GM12875 (cell line): ENCODE data around the gene SDC3.
A peak's percentile ranks its signal among the peaks of the same experiment; 100 is the strongest.

Source experiments
- H3K4me3 ChIP-seq: one replicate; pipeline ENCODE4 v1.5.1; 2011; ENCODE audit warnings: low read depth, low read length, control low read depth
- CTCF ChIP-seq: IDR thresholded peaks from 2 replicates; pipeline ENCODE4 v1.5.1; 2011; ENCODE audit warnings: low read depth, mild to moderate bottlenecking, control low read depth, inconsistent platforms, low read length, moderate library complexity, borderline replicate concordance; ENCODE audit not compliant: insufficient read depth

SDC3 gene

GRCh38 chr1:30838996-30839395 is 69.6 kb downstream of the SDC3 start:
- no peak for TF ChIP-seq CTCF
- H3K4me3 ChIP-seq = no peak overlapping the region

- TF ChIP-seq CTCF = no peak
- H3K4me3 ChIP-seq = no peak overlapping the region
Measured at GRCh38 chr1:30837653-30838052, 70.9 kb downstream of the SDC3 start.

GRCh38 chr1:30834253-30834652 is 74.3 kb downstream of the SDC3 start:
- H3K4me3 ChIP-seq = no peak overlapping the region
- TF ChIP-seq CTCF = no peak

GRCh38 chr1:30830537-30830936 is 78.0 kb downstream of the SDC3 start:
- no peak for TF ChIP-seq CTCF
- no peak overlapping the region for H3K4me3 ChIP-seq

- no peak overlapping the region for H3K4me3 ChIP-seq
- no peak for TF ChIP-seq CTCF
Measured at GRCh38 chr1:30829889-30830288, 78.7 kb downstream of the SDC3 start.

- TF ChIP-seq CTCF = no peak
Measured at GRCh38 chr1:30824736-30825429, 83.7 kb downstream of the SDC3 start.

GRCh38 chr1:30823969-30824735 is 84.4 kb downstream of the SDC3 start:
- TF ChIP-seq CTCF = no peak
- peak overlapping the region; percentile 38 for H3K4me3 ChIP-seq

More at GRCh38 chr1:30824736-30825429, 83.7 kb downstream of the SDC3 start:
- no peak overlapping the region for H3K4me3 ChIP-seq
